HPDE6-E6E7 (cell line): ENCODE measurements around the gene TMEM179B.
"Not testable (repeated sequence)": the region's sequence is repeated elsewhere in the genome, so short reads cannot be mapped to it uniquely, and the experiment has no call there.

Experiments
- DNase-seq: peaks from one replicate; pipeline ENCODE4 v3.0.0; 2011; ENCODE audit warnings: missing footprints; ENCODE audit errors: extremely low spot score

The TMEM179B gene

DNA sequence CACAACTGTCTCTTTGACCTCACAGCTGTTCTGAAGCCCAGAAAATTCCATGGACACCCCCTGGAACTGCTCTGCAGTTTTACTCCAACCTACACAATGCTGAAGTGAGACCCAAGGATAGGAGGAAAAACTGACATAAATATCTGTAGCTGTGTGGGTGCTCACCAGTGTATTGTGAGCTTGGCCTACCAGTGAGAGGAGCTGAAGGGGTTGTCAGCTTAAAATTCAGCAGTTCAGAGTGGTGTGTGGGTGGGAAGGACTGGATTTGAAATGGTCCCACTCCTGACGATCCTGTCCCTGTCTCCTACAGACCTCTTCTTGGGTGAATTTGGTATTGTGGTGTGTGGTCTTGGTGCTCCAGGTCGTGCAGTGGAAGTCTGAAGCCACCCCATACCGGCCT is 2.4 kb downstream of the TMEM179B start:
- DNase-seq: no peak

DNA sequence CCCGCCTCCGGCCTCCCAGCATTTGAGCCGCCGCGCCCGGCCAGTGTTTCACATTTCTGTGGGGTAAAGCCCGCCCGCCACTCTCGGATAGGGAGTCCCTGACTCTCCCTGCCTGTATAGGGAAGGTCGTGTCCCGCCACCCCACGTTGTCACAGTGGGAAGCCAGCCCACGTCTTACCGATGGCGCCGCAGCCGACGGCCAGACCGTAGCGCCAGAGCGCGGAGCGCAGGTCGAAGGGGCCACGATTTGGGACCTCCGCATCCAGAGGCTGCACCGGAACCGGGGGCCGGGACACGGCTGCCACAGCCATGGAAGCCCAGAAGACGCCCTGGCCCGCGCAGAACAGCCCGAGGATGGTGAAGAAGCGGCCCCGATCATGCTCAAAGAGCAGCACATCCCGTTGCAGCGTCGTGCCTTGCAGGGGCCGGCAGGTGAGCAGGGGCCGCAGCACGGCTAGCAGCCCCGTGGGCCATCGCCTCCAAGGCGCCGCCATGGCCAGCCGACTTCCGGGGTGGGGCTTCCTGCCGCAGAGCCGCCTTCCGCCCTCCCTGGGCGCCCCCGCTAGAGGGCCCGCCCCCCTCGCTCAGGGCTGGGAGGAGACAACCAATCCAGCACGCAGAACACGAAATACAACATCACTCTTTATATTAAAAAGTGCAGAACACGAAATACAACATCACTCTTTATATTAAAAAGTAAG is 4.4 kb downstream of the TMEM179B start, which contains the start of gene TMEM223:
Gene TMEM223, minus strand, starts transcription at position 506 of the 701 bp plus-strand sequence. Its CDS starts 12 bp downstream, at position 494.
- peak; percentile 83 for DNase-seq

GRCh38 chr11:62792202-62792575 is 5.0 kb downstream of the TMEM179B start:
- DNase-seq: no peak

DNA sequence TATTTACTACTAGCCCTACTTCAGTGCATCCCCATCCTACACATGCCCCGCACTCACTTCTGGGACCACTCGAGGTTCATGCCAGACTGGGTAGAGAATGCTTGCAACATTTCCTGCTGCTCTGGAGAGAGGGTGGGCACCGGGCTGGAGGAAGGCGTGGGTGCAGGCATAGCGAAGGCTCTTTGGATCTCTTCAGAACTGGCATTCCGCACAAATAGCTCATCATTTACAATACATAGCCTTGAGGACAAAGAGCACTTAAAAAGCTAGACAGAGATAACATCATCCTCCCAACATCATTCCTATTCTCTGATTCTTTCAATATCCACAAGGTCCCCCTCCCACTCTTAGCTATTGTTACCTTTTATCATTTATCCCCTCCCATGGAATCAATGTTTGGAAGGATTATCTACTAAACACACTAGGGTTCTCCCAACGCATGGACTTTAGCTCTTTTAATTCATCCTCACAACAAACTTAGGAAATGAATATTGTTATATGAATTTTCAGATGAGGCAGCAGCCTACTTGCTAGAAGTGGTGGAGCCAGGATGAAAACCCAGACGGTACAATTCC is 7.1 kb downstream of the TMEM179B start:
- DNase-seq: no peak

DNA sequence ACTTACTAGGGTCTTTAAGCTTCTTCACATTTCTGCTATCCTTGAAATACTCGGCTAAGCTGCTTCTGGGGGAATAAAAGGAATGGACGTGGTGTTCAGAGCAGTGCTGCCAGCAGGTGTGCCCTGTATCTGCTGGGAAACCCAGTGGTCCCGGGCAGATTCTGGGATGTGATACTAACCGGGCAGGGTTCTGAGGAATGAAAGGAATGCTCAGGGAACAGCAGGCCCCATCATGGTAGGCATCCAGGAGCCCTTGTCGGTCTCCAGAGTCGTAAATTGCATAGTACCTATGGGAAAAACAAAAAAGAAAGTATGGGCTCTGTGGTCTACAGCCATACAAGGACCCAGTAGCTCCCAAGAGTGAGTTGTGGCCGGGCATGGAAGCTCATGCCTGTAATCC is 9.1 kb downstream of the TMEM179B start:
- no peak for DNase-seq

GRCh38 chr11:62799486-62799885 is 12.3 kb downstream of the TMEM179B start:
- DNase-seq: no peak

- no peak for DNase-seq
Observed at GRCh38 chr11:62801071-62801470, 13.9 kb downstream of the TMEM179B start.

GRCh38 chr11:62804310-62805075 is 17.3 kb downstream of the TMEM179B start:
- no peak for DNase-seq

- DNase-seq: peak; percentile 84
Observed at GRCh38 chr11:62805076-62805892, 18.1 kb downstream of the TMEM179B start, which contains the start of gene NXF1. Gene NXF1, minus strand, starts transcription at chr11:62805440. Its CDS starts 84 bp downstream, at chr11:62805356.

GRCh38 chr11:62805961-62806441 is 18.8 kb downstream of the TMEM179B start:
- no peak for DNase-seq

DNA sequence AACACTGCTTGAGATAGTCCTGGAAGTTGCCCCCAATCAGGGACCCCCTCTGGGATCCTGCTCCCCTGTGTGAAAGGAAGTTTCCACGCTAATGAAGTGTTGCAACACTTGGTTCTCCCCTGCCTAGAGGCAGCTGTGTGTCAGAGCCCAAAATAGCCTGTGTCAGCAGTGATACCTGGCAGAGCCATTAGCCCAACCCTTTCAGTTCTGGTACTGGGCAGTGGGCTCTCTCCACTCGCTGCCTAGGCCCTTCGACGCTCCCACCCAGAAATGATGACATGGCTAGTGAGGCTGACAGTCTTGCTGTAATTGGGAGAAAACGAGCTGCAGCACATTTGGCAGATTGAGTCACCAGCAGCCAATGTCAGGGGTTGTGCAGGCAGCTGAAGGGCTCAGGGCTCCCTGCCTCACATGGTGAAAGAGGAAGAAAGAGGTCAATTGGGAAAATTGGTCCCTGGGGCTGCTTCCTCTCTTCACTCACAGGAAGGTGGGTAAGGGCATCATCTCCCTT is 19.5 kb downstream of the TMEM179B start:
- DNase-seq: peak; percentile 43

GRCh38 chr11:62810748-62811147 is 23.5 kb downstream of the TMEM179B start:
- DNase-seq: no peak

- DNase-seq: no peak
Observed at GRCh38 chr11:62811659-62812058, 24.5 kb downstream of the TMEM179B start.

DNA sequence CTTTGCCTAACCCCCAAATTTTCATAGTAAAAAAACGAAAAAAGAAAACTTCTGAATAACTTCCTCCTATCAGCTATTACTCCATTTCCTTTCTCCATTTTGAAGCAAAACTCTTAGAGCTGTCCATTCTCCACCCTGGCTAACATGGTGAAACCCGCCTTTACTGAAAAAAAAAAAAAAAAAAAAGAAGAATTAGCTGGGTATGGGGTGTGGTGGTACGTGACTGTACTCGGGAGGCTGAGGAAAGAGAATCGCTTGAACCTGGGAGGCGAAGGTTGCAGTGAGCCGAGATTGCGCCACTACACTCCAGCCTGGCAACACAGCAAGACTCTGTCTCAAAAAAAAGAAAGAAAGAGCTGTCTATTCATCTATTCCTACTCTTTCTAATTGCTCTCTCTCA is 29.4 kb downstream of the TMEM179B start:
- no peak for DNase-seq

- no peak for DNase-seq
Observed at GRCh38 chr11:62817129-62817528, 29.9 kb downstream of the TMEM179B start.

DNA sequence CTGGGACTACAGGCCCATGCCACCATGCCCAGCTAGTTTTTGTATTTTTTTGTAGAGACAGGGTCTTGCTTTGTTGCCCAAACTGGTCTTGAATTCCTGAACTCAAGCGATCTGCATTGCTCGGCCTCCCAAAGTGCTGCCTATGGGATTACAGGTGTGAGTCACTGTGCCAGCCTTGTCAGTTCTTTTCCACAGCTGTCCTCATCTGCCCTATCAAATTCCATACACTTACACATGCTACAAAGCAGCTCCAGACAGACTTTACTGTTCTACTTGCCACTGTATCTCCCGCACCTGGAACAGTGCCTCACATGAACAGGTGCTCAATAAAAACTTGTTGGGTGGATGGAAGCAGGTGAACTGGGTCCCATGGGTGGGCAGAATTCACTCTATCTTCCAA is 36.5 kb downstream of the TMEM179B start:
- DNase-seq: no peak

GRCh38 chr11:62828130-62828529 is 40.9 kb downstream of the TMEM179B start:
- DNase-seq: not testable (repeated sequence)

- peak; percentile 8 for DNase-seq
Observed at GRCh38 chr11:62830904-62831519, 43.8 kb downstream of the TMEM179B start.

DNA sequence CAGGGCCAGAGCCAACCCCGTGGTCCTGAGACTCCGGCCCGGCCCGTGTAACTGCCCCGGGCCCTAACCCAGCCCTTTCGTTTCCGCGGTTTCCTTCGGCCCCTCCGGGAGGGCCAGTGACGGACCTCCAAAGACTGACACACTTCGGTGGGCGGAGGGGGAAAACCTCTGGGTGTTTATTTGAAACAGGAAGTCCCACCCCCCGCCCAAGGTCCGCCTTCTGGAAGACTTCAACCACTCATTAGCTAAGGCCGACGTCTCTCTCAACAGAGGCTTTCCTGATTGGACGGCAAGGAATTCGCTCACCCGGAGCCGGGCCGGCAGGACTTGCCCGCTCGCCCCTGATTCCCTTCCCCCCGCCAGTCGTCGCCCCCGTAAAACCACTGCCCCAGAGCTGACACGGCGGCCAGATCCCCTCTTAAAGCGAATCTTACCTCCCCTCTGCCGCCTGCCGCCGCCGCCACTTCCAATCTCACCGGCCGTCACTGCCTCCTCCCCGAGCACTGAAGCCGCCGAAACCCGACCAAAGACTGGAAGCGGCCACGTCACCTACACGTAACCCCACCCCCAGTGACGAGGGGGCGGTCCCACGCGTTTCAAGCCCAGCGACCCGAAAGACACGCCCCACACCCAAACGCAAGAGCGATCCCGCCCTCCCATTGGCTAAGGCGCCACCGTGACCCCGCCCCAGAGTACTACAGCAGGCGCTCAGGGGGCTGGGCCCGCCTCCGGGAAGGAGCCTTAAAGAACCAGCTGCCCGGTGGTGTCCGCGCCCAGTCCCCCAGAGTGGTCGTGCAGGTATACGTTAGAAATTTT is 44.5 kb downstream of the TMEM179B start, which contains the start of gene STX5:
Gene STX5, minus strand, starts transcription at position 532 of the 816 bp plus-strand sequence. CDS start 808 bp downstream, outside the sequence.
- peak; percentile 96 for DNase-seq
